Left lung (tissue), 10 donors: Measurements from ENCODE around the gene TMEM119. TPM values are rescaled to one million over a fixed set of nuclear protein-coding genes. Genes with fewer than 3 reads are reported as not detected.

Source experiments
- ATAC-seq: fragments of 200-7000 bp; cut with Tn5 transposase; one replicate; pipeline ENCODE4 v1.9.1; 2020; ENCODE audit warnings: moderate library complexity
- DNase-seq, 4 donors: peaks; one replicate each; pipeline ENCODE4 v3.0.0-alpha.2; 2013 to 2020
- H3K27ac ChIP-seq, 2 donors: fragments of 200-600 bp; sonication (generic) in 1 of 2; one replicate each; pipeline versions ENCODE4 v1.5.0 to v1.8.0; 2020 to 2021
- H3K27me3 ChIP-seq, 2 donors: fragments of 200-600 bp; sonication (generic) in 1 of 2; one replicate each; pipeline versions ENCODE4 v1.5.0 to v1.8.0; 2020 to 2021
- H3K36me3 ChIP-seq, 2 donors: fragments of 200-600 bp; sonication (generic) in 1 of 2; one replicate each; pipeline versions ENCODE4 v1.5.0 to v1.8.0; 2020 to 2021
- H3K4me1 ChIP-seq, 2 donors: fragments of 200-600 bp; one replicate each; pipeline ENCODE4 v1.8.0; 2021
- H3K4me3 ChIP-seq, 2 donors: fragments of 200-600 bp; sonication (generic) in 1 of 2; one replicate each; pipeline versions ENCODE4 v1.5.0 to v1.8.0; 2020 to 2021; ENCODE audit warnings: mild to moderate bottlenecking in 1 of 2
- H3K9me3 ChIP-seq, 2 donors: fragments of 200-600 bp; sonication (generic) in 1 of 2; one replicate each; pipeline versions ENCODE4 v1.5.0 to v1.8.0; 2020 to 2021
- CTCF ChIP-seq, 2 donors: fragments of 200-600 bp; sonication (generic) in 1 of 2; IDR thresholded peaks; one replicate each; pipeline versions ENCODE4 v1.5.0 to v1.8.0; 2021; ENCODE audit warnings: antibody characterized with exemption in 2 of 2
- intact Hi-C, 2 donors: fragments of 100-400 bp; cut with DNase I; formaldehyde crosslinking; loops; one replicate each; pipeline versions ENCODE4 v1.11.2 to v1.14.2; 2022
- polyA plus RNA-seq, 6 donors: library from polyadenylated mRNA; unstranded; fragments of 120-200 nt; gene quantifications; one replicate each; pipeline ENCODE4 v1.2.1, GENCODE V29; 2013; ENCODE audit not compliant: insufficient read length in 6 of 6
- total RNA-seq, 2 donors: library from RNA; stranded (reverse); fragmentation: NEBNext Ultra II Directional; extraction: Animal tissue kit (Norgen Biotek cat#: 25700); gene quantifications; one replicate each; pipeline ENCODE4 v1.2.1, GENCODE V29; 2021
- donor health status: DM: no; HTN: yes; CAD: no.
- donor health status: DM: no; HTN: no; CAD: no.

Gene TMEM119
- total and polyA plus RNA-seq, 8 donors: 34.0 to 90.9 (median 45.9) TPM

DNA sequence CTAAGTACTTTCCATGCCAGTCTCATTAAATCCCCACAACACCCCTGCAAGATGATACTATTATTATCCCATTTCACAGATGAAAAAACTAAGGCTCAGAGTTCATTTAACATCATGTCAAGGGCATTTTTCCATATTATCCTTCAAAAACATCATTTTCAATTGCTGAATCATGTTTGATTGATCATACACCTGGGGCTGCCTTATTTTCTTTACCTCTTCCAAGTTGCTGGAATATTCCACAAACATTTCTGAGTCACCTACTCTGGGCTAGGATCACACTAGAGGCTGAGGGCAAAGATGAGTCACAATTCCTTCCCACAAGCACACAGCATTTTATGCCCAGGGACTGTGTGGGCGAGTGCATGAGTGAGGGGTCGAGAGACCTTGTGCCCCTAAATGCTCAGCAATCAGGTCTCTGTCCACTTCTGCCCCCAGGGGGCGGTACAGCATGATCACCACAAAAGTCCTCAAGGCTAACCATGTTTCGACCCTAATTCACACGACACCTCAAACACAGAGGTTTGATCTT is 14.1 kb upstream of the TMEM119 start:
- Histone ChIP-seq H3K27ac (no peak overlapping the region), H3K27me3 (peaks cover 0 to 4% of the 10 kb centered on the region in 2 donors), H3K4me1 (peaks cover 0 to 39% of the 10 kb centered on the region in 2 donors), H3K4me3 (no peak overlapping the region), H3K9me3 (peaks cover 0 to 7% of the 10 kb centered on the region in 2 donors), H3K36me3 (no peaks in the 10 kb centered on the region)
- intact Hi-C loops: no loop called here
- ATAC-seq: peak; percentile 39
- peak in 1 of 2 donors; percentile 37 for TF ChIP-seq CTCF (IDR thresholded peaks at IDR 0.05)
- peak in 1 of 4 donors; percentile 50 for DNase-seq

DNA sequence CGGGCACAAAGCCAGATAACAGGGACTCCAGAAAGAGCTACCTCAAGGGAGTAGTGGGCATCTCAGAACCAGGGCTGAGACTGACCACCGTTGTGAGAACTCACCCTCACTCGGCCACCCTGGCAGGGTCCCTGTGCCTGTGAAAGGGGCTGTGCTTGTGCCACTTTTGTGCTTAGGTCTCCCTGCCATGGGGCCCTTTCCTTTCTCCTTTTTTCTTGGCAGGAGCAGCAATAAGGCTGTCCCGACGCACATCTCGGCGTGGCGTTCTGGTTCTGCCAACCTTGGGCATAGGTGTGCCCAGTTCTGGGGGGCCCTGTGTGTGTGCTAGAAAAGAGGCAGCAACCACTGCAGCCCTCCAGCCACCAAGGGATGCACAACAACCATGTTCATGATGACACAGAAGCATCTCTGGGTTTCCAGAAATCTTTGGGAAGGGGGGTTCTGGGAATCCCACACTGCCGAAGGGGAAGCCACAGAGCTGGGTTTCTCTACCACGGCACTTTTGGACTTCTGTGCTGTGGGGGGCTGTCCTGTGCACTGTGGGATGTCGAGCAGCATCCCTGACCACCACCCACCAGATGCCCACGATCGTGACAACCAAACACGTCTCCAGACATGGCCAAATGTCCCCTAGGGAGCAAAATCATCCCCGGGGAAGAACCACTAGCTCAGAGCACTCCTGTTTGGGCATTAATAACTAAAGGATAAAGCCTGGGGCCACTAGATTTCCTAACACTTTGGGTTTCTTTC is 13.1 kb upstream of the TMEM119 start:
- peaks cover 0 to 31% of the 10 kb centered on the region in 2 donors for H3K4me1 ChIP-seq
- H3K36me3 ChIP-seq: no peaks in the 10 kb centered on the region
- H3K4me3 ChIP-seq: no peak overlapping the region
- H3K9me3 ChIP-seq: peaks cover 0 to 4% of the 10 kb centered on the region in 2 donors
- intact Hi-C loops: no loop called here
- peak in 1 of 4 donors; percentile 67 for DNase-seq
- H3K27me3 ChIP-seq: peaks cover 0 to 4% of the 10 kb centered on the region in 2 donors
- ATAC-seq: no peak
- no peak for TF ChIP-seq CTCF (IDR thresholded peaks at IDR 0.05)
- no peak overlapping the region for H3K27ac ChIP-seq

DNA sequence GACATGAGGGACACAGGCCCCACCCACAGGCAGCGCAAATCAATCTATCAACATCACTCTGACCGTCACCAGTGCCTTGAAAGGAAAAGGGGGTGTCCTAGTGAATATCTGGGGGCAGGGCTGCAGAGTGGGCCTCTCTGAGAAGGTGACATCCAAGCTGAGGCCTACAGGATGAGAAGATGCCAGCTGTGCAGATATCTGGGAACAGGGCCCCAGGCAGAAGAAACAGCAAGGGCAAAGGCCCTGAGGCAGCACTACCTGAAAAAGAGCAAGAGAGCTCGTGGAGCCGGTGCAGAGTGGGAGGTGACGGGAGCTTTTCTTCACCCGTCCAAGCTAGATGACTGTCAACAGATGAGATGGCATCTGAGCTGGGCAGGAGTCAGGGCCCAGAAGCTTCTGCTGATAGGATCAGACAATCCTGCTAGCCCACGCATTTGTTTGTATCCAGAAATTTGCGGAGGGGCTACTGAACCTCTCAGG is 12.5 kb upstream of the TMEM119 start:
- no peak overlapping the region for H3K4me3 ChIP-seq
- H3K36me3 ChIP-seq: no peaks in the 10 kb centered on the region
- peaks cover 0 to 31% of the 10 kb centered on the region in 2 donors for H3K4me1 ChIP-seq
- H3K9me3 ChIP-seq: no peaks in the 10 kb centered on the region
- H3K27ac ChIP-seq: no peak overlapping the region
- H3K27me3 ChIP-seq: peaks cover 0 to 4% of the 10 kb centered on the region in 2 donors
- ATAC-seq (no peak), DNase-seq (peak in 1 of 4 donors; percentile 11)
- TF ChIP-seq CTCF (IDR thresholded peaks at IDR 0.05): no peak
- intact Hi-C loops: no loop called here

- Histone ChIP-seq H3K27me3 (peaks cover 0 to 4% of the 10 kb centered on the region in 2 donors), H3K36me3 (no peaks in the 10 kb centered on the region), H3K4me3 (no peak overlapping the region), H3K4me1 (peaks cover 0 to 31% of the 10 kb centered on the region in 2 donors), H3K27ac (no peak overlapping the region), H3K9me3 (no peaks in the 10 kb centered on the region)
- peak; percentile 77 to 96 (median 85) for DNase-seq
- intact Hi-C loops: no loop called here
- ATAC-seq: peak; percentile 63
- no peak for TF ChIP-seq CTCF (IDR thresholded peaks at IDR 0.05)
Observed at GRCh38 chr12:108609537-108610335, 11.9 kb upstream of the TMEM119 start.

DNA sequence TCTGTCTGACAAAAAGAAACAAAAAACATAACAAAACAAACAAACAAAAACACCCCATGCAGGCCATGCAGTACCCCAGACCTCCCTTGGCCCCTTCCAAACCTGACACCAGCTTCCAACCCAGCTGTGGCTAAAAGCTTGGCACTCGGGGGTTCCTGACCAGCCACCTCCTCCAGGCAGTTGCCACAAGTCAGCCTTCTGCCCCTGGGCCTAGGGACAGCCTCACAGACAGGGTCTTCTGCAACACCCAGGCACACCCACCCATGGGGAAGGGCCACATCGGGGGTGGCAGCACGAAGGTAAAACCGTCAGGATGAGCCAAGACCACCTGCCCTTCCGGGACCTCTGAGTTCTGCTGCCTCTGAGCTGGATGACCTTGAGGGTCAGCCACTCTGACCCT is 10.7 kb upstream of the TMEM119 start:
- no peaks in the 10 kb centered on the region for H3K9me3 ChIP-seq
- H3K36me3 ChIP-seq: no peaks in the 10 kb centered on the region
- no peak overlapping the region for H3K27ac ChIP-seq
- peaks cover 0 to 22% of the 10 kb centered on the region in 2 donors for H3K4me1 ChIP-seq
- intact Hi-C loops: no loop called here
- H3K27me3 ChIP-seq: peaks cover 0 to 4% of the 10 kb centered on the region in 2 donors
- ATAC-seq (no peak), DNase-seq (no peak)
- no peak for TF ChIP-seq CTCF (IDR thresholded peaks at IDR 0.05)
- H3K4me3 ChIP-seq: no peak overlapping the region
